IPS-11a (cell line): ENCODE data around the gene TECR.
"Not testable (repeated sequence)": the region's sequence is repeated elsewhere in the genome, so short reads cannot be mapped to it uniquely, and the experiment has no call there.

Experiments
- H3K4me3 ChIP-seq: one replicate; pipeline ENCODE4 v1.5.1; 2013; ENCODE audit warnings: low read depth, low read length, control low read depth

TECR gene

DNA sequence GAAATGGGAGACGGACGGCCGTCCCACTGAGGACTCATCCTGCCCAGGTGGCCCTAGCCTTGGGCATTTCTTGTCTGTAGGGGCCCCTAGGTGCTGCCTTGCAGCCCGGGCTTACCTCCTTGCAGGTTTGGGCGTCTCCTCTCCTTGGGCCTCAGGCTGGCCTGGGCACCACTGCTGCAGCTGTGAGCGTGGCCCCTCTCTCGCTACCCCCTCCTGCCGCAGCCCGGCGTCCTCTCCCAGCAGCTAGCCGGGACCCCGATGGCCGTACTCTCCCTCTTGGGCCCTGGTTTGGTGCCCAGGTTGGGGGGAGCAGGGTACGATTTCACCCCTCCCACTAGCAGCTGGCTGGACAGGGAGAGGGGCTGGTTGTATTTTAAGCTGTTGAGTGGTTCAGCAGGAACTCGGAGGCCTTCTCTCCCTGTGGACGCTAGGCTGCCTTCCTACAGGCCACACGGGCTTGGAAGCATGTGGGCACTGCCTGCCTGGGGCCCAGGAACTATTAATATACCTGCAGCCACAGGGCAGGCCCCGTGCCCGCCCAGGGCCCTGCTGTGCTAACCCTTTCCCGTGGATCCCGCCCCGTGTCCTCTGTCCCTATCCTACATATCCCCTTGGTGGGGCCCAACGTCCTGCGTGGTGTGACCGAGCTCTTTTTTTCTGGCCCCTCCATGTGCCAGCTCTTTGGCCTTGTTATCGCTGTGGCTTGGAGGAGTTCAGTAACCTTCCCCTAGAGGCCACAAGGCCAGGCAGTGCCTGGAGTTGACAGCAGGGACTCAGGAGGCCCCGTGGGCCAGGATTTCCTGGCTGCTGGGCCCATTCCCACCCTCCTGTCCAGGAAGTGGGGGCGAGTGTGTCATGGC, 30.8 kb downstream of the TECR start:
- no peak overlapping the region for H3K4me3 ChIP-seq

DNA sequence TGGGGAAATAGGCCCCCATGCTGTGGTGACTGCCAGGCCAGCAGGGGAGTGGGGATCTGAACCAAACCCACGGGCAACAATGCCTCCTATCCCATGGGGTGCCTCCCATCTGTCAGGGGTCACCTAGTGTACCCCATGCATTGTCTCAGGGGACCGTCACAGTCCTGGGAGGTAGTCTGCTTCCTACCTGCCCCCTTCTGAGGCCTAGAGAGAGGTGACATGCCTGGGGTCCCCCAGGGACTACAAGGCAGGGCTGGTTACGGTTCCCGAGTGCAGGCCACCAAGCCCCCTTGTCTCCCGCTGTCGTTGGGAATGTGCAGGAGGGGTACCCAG, 31.3 kb downstream of the TECR start:
- no peak overlapping the region for H3K4me3 ChIP-seq

DNA sequence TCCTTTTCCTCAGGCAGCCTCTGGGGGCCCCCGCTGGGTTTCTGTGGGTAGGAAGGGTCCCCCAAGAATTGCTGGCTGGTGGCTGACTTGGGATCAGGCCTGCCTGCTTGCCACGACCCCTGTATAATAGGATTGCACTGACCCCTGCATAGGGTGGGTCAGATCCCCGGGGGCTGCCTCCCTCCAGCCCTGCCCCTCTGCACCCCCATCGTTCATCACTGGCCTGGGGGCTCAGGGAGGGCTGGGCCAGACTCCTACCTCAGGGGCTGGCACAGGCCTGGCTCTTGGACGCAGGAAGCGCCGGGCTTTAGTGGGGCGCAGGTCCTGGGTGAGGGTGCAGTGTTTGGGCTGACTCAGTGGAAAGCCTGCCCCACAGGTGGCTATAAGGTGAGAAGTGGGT, 31.9 kb downstream of the TECR start:
- H3K4me3 ChIP-seq, result no peak overlapping the region

DNA sequence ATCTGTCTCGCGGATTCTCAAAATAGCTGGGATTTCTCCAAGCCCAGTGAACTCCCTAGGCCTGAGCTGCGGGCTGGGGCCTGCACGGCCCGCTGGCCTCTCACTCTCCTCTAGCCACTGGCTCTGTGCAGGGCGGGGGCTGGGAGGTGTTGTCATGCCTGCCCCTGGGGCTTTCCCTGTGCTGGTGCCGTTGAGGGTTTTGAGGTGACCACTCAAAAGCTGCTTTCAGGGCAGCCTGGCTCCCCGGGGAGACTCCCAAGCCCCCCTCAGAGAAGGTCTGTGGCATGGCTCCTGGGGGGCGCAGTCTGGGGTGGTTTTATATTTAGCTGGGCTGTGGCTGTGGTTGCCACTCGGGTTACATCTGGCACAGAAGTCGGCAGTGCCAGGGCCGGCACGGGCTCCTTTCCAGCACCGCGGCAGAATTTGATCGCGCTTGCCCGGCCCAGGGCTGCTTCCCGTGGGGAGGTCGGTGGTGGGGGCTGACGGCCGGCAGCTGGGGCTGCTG, 32.5 kb downstream of the TECR start:
- no peak overlapping the region for H3K4me3 ChIP-seq

DNA sequence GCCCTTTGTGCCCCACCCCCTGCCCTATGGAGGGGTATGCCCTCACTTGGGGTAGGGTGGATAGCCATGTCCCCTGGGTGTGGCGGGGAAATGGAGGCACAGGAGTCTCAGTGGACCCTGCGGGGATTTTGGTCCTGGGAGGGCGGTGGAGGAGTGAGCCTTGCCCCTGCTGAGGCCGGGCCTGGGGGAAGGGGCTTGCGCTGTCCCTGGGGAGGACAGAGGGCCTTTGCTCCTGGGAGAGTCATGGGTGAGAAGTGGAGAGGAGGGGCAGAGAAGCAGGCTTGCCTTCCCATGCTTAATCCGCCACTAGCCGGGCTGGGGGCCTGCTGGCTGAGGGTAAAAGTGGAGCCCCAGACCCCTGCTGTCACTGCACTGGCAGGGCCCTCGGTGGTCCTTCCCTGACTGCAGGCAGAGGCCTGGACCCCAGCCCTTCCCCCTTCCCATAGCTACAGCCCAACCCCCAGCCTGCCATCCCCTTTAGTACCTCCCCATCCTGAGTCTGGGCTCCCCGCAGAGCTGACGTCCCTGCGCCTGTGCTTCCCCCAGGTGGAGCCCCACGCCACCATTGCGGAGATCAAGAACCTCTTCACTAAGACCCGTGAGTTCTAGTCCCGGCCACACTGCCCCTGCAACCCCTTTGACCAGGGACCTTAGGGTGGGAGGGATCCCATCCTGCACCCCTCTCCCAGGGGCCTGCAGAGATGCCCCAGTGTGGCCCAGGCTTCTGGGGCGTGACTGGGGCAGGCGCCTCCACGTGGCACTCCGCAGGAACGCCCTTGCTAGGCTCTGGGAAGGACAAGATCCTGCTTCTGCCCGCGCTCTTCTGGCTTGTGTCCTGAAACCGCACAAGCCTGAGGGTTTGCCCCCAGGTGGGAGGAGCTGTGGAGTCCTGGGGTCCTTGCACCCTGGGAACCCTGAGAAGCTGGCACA, 33.5 kb downstream of the TECR start:
- no peak overlapping the region for H3K4me3 ChIP-seq

DNA sequence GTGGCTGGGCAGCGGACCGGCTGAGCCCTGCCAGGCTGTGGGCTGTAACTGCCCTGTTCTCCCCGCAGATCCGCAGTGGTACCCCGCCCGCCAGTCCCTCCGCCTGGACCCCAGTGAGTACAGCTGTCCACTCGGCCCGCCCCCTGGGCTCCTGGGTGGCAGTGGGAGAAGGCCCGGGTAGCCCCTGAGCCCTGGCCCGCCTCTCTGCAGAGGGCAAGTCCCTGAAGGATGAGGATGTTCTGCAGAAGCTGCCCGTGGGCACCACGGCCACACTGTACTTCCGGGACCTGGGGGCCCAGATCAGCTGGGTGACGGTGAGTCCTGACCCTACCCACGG, 34.2 kb downstream of the TECR start:
- no peak overlapping the region for H3K4me3 ChIP-seq

DNA sequence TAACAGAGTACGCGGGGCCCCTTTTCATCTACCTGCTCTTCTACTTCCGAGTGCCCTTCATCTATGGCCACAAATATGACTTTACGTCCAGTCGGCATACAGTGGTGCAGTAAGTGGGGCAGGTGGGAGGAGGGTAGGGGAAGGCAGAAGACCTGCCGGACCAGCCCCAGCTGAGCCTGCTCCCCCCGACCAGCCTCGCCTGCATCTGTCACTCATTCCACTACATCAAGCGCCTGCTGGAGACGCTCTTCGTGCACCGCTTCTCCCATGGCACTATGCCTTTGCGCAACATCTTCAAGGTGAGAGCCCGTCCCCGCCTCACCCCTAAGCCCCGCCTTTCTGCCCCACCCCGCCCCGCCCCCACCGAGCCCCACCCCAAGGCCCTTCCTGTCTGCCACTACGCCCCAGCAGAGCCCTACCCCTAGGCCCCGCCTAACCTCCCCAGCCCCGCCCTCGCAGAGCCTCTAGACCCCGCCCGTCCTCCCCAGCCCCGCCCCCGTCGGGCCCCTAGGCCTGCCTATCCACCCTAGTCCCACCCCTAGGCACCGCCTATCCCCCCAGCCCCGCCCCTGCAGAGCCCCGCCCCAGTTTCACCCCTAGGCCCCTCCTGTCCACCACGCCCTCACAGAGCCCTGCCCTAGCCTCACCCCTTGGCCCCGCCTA, 34.7 kb downstream of the TECR start:
- H3K4me3 ChIP-seq, result no peak overlapping the region

DNA sequence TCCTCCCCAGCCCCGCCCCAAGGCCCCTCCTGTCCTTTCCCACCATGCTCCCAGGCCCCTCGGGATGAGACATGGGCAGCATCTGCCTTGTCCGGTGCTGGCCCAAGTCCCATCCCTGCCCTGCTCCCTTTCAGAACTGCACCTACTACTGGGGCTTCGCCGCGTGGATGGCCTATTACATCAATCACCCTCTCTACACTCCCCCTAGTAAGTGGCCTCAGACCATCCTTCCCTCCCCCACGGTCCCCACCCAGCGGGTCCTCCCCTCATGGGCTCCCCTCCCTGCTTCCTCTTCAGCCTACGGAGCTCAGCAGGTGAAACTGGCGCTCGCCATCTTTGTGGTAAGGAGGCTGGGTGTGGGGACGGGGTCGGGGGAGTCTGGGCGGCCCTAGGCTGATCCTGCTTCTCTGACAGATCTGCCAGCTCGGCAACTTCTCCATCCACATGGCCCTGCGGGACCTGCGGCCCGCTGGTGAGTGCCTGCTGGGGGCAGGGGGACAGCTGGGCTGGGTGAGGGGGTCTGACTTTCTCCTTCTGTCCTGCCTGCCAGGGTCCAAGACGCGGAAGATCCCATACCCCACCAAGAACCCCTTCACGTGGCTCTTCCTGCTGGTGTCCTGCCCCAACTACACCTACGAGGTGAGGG, 35.4 kb downstream of the TECR start:
- H3K4me3 ChIP-seq, result not testable (repeated sequence)

DNA sequence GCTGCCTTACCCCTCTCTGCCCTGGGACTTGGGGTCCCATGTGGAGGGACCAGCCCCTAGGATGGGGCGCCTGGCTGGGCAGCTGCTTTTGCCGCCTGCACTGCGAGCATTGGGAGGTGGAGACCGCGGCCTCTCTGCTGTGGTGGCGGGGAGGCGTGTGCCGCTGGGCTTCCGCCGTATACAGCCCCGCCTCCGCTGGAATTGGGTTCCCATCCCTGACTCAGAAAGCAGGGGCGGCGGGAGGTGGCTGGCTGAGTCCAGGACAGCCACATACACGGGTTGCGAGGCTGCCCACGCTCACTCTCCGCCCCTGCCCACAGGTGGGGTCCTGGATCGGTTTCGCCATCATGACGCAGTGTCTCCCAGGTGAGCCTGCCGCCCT, 35.9 kb downstream of the TECR start:
- H3K4me3 ChIP-seq, result no peak overlapping the region

DNA sequence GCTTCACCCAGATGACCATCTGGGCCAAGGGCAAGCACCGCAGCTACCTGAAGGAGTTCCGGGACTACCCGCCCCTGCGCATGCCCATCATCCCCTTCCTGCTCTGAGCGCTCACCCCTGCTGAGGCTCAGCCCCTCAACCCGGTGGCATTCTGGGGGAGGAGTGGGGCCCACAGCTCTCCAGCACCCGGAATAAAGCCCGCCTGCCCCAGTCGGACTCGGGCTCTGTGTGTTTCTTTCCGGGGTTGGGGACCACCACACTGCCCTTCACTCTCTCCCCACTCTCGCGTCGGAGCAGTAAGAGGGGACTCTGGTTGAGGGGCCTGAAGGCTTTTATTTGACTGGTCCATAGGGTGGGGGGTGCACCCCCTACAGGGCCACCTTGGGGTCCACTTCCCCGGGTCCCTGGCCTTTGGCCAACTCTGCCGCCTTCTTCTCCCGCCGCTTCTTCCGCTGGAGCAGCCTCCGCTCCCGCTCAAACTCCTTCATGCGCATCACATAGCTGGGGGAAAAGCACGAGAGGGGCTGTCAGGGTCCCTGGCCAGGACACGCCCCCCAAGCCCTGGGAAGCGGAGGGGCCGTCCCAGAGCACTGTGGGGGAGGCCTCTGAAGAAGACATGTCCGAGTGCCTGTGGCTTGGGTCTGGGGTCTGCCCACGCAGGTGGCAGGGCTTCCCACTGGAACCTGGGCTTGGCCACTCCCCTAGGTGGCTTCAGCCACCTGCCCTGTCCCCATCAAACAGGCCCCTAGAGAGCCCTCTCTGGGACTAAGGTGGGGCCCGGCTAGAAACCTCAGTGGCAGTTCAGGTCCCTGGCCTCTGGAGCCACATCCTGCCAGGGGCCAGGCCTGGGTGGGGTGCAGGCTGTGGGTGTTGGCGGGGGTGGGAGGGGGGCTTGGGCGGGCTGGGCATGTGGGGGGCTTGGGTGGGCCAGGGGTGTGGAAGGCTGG, 36.6 kb downstream of the TECR start:
- no peak overlapping the region for H3K4me3 ChIP-seq

DNA sequence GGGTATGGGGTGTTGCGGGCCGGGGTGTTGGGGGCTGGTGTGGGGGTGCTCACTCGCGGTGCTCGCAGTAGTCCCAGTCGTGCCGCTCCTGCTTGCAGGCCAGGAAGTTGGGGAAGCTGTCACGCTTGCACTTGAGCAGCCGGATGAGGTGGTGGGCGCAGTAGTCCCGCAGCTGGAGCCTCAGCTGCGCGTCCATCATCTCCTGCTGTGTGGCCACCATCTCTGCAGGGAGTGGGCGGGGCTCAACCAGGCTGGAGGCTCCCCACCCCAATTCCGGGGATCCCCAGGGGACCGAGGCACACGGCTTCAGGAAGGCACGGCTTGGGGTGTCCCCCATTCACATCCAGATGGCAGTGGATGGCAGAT, 37.3 kb downstream of the TECR start:
- H3K4me3 ChIP-seq, result no peak overlapping the region

DNA sequence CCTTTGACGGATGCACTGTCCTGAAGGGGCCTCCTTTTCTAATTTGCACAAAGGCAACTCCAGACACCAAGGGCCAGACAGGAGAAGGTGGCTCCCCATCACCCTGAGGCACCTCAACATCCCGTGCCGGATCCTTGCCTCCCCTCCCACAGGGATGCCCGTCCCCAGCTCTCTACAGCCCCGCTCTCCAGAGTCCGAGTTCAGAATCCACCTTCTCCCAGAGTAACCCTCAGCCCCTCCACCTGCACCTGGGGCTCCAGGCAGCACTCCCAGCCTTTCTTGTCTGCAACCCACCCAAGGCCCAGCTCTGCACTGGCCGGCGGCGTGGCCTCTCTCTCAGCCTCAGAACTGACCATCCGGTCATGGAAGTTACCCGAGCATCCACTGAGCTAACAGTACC, 37.7 kb downstream of the TECR start:
- H3K4me3 ChIP-seq, result no peak overlapping the region

DNA sequence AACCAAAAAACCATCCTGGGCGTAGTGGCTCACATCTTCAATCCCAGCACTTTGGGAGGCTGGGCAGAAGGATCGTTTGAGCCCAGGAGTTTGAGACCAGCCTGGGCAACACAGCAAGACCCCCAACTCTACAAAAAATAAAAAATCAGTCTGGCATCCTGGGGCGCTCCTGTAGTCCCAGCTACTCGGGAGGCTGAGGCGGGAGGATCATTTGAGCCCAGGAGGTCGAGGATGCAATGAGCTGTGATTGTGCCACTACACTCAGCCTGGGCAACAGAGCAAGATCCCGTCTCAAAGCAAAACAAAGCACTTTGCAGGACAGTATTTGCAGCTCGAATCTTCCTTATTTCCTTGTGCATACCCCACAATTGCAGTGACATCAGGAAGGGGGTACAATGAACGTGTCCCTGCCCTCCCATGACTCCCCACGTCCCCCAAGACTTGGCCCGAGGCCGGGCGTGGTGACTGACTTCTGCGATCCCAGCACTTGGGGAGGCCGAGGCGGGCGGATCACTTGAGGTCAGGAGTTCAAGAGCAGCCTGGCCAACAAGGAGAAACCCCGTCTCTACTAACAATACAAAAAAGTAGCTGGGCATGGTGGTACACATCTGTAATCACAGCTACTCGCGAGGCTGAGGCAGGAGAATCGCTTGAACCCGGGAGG, 41.6 kb downstream of the TECR start:
- H3K4me3 ChIP-seq, result peak overlapping the region; percentile 92

DNA sequence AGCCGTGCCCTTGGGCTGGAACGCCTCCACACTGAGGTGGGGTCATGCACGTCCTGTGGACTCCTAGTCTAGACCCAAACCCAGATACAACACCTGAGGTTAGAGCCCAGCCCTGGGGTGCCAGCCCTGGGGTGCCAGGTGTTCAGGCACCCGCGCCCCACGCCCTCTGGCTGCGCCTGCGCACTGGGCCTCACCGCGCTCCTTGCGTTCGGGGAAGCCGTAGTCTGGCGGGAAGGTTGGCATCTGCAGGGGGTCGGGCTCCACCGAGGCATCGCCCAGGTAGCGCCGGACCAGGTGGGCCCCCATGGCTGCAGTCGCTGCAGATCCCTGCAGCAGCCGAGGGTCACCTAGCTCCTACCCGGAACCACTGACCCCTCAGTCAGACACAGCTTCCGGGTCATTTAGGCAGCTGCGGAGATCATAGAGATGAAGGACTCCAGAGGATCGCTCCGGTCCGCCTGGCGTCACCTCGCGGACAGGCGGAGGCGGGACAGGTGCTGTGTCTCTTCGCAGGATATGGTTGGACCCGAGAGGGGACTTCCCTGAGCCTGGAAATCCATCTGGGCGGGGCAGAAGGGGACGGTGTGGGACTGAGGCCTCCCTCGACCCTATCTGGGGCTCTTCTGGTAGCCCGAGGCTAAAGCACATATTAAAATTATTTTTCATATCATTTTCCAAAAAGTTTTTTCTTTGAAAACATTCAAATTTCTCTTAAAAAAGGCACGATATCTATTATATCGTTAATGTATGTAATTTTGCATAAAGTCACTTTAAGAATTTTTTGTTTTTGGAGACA, 42.5 kb downstream of the TECR start, which contains the start of gene NDUFB7:
Gene NDUFB7 (minus strand): TSS at position 372 of the 796 bp plus-strand sequence. CDS start 66 bp downstream, at position 306.
- peak within 1 kb of the TSS; percentile 92 for H3K4me3 ChIP-seq

DNA sequence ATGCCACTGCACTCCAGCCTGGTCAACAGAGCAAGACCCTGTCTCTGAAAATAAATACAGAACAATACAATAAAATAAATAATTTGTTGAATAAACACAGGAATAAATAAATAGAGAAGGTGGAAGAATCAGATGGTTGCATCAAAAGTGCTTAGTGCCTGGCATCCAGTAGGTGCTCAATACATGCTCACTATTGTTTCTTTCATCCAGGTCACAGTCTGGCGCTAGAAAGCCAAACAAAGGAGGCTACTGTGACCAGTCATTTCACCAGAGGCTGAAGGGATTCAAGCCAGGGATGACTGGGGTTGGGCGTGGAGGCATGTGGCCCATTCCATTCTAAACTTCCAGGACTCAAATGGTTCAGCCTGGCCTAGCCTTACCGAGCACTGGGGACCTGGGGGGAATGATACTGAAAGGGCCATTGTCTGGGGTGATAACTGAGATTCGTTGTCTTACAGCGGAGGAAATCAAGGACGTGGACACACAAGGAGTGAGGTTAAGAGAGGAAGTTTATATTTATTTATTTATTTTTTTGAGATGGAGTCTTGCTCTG, 46.1 kb downstream of the TECR start:
- H3K4me3 ChIP-seq, result no peak overlapping the region

DNA sequence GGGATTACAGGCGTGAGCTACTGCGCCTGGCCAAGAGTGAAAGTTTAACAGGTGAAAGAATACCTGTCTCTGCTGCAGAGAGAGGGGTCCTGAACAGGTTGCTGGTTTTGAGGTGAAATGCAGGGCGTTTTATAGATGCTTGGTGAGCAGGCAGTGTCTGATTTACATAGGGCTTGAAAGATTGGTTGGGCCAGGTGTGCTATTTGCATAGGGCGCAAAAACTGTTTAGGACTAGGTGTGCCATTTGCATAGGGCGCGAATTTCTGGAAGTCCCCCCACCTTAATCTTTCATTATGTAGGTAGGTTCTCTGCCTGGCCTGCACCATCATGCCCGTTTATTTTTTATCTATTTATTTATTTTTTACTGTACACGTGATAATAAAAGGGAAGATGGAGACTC, 47.0 kb downstream of the TECR start:
- no peak overlapping the region for H3K4me3 ChIP-seq

DNA sequence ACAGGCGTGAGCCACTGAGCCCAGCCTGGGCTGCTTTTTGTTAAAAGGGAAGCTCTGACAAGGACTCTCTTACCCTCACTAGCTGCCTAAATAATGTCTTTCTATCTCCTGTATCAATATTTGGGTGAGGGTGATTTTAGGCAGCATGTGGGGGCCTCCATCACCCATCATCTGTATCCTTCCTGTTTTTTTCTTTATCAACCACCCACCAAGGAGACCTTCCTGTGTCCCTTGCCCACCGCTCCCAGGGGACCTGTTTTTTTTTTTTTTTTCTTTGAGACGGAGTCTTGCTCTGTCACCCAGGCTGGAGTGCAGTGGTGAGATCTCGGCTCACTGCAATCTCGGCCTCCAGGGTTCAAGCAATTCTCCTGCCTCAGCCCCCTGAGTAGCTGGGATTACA, 47.9 kb downstream of the TECR start:
- no peak overlapping the region for H3K4me3 ChIP-seq

DNA sequence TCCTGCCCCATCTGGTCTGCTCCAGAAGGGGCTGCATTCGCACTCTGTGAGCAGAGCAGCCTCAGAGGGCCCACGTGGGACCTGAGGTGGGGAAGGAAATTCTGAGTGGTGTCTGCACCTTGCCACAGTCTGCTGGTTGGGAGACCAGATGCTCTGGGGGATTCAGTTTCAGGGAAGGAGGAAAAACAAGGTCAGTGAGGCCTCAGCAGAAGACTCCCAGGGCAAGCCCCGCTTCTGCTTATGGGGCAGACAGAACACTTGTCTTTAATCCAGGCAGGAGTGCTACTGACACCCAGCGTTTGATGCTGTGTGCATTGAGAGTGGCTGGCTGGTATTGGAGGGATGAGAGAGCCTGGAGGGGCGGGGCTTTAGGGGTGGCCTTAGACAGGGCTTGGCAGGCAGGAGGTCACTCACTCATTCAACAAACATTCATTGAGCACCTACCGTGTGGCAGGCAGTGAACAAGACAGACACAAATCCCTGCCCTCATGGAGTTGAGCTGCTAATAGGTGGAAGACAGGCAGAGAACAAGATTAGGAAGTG, 48.6 kb downstream of the TECR start:
- no peak overlapping the region for H3K4me3 ChIP-seq
